NCI-H345 treated with DMSO at 0.1 percent for 48 hours (cell line): ENCODE measurements around the gene INSM2.

ENCODE experiments used
- DNase-seq: peaks from one replicate; lab custom pipeline; 2025; ENCODE audit not compliant: unreplicated experiment; lab: John Stamatoyannopoulos, UW

INSM2 gene, protein sequence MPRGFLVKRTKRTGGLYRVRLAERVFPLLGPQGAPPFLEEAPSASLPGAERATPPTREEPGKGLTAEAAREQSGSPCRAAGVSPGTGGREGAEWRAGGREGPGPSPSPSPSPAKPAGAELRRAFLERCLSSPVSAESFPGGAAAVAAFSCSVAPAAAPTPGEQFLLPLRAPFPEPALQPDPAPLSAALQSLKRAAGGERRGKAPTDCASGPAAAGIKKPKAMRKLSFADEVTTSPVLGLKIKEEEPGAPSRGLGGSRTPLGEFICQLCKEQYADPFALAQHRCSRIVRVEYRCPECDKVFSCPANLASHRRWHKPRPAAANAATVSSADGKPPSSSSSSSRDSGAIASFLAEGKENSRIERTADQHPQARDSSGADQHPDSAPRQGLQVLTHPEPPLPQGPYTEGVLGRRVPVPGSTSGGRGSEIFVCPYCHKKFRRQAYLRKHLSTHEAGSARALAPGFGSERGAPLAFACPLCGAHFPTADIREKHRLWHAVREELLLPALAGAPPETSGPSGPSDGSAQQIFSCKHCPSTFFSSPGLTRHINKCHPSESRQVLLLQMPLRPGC

GRCh38 chr14:35533357-35534207 is at the start of gene INSM2:
INSM2 (plus strand) TSS chr14:35534164; CDS start chr14:35534253, 89 bp downstream.
- DNase-seq: peak; percentile 86

DNA sequence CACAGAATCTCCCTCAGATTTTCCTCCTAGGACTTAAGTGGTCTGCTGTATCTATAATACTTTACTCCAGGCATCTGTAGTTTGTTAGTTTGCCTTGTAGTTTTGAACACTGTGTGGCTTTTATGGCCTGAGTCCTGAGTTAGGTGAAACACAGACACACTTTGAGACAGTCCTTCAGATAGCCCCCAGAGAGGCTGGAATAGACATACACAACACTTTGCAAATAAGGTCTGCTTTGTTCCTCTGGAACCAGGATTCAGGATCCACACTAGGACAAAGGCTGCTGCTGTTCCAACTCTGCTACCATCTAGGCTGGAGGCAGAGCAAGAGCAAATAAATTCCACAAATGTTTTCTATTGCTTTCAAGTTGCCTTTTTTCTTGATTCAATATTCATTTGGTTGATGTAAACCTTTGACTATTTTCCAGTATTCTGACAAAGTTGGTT is 41.4 kb upstream of the INSM2 start:
- no peak for DNase-seq

DNA sequence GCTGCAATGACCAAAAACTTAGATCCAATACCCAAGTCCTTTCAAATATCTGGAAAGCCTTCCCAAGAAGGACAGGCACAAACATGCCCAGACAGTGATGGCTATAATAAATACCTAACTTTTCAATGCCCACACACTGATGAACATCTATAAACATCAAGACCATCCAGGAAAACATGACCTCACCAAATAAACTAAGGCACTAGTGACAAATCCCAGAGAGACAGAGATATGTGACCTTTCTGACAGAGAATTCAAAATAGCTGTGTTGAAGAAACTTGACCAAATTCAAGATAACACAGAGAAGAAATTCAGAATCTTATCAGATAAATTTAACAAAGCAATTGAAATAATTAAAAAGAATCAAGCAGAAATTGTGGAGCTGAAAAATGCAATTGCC is 38.7 kb upstream of the INSM2 start:
- DNase-seq: no peak

DNA sequence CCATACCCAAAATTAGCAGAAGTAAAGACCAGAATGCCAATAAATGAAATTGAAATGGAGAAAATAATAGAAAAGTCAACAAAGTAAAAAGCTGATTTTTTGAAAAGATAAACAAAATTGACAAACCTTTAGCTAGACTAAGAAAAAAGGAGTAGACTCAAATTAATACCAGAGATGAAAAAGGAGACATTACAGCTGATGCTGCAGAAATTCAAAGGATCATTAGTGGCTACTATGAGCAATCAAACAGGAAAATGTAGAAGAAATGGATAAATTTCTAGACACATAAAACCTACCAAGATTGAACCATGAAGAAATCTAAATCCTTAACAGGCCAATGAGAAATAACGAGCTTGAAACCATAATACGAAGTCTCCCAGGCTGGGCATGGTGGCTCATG is 34.8 kb upstream of the INSM2 start:
- no peak for DNase-seq

DNA sequence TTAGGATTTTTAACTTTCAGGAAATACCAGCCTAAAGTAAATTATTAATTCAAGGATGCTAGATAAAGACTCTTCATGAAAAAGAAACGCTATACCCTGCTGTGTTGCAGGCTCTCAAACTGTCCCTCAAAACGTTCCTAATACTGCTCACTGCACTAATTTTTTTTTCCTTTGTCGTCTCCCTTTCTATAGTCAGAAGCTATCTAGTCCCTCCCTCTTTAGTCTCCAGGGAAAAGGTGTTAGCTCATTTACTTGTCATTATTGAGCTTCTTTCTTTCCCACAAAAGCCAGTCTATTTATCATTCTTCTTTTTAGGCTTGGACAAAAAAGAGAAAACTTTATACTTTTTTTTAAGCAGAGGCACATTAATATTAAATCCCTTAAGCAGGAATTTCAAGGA is 30.3 kb upstream of the INSM2 start:
- DNase-seq: no peak

DNA sequence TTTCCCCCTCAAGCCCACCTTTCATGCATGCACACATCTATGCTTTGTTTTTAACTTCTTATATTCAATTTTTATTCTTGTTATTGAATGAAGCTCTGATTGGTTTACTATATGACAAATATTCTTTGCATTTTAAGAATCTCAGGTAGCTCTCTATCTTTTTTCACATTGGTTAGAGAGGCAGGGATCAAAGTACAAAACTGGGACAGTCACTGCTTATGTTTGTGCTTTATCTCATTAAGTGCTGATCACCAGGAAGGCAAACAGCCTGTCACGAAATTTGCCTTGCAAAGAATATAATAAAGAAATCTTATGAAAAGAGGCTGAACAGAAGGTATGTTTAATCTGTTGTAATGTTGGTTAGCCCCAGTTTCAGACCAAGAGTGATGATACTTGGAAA is 29.7 kb upstream of the INSM2 start:
- no peak for DNase-seq

DNA sequence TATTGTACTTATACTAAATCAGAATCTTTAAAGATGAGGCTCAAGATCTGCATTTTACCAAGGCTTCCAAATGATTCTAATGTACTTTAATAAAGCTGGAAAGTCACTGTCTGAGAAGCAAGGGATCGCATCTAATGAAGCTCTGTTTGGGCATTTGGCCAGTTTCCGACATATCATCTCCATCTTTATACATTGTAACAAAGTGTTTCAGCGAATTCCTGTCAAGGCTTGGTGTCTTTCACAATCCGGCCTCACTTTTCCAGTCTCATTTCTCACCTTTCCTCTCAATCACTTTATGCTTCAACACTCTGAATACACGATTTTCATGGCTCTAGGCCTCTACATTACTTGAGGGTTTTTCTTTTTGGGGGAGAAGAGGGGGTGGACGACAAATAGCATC is 27.5 kb upstream of the INSM2 start:
- no peak for DNase-seq

DNA sequence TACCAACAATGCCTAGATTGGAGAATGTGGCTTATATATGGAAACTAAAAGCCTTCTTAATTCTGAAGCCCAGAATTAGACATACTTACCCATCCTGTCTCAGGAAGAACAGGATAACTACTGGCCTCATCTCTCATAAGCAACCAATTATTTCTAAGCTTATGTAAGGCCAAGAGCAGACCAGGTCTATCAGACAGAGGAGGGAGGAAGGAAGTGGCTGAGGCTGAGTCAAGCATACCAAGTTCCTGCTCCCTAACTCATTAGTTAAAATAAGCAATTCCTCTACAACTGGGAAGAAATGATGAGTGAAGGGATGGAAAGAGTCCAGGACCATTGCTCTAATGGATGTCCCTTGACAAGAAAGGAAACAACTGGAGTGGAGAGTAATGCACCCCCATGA is 27.0 kb upstream of the INSM2 start:
- no peak for DNase-seq

DNA sequence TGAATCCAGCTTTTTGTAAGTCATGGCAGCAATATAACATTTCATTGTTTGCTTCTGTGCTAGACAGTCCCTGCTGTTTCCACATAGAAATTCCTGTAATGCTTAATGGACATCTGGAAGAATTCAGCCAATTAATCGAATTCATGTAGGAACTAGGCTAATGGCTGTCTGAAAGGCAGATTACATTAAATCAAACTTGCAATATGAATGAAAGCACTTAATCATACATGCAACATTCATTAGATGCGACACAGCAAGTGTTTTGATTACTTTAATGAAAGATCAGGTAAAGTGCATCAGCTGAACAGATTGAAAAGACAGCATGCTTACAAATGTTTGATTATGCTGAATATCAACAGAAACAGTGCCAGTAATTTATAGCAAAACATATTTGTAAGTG is 24.1 kb upstream of the INSM2 start:
- no peak for DNase-seq

GRCh38 chr14:35512765-35513164 is 21.2 kb upstream of the INSM2 start:
- no peak for DNase-seq

- no peak for DNase-seq
Observed at GRCh38 chr14:35515916-35516315, 18.0 kb upstream of the INSM2 start.

GRCh38 chr14:35519986-35520385 is 14.0 kb upstream of the INSM2 start:
- DNase-seq: no peak

DNA sequence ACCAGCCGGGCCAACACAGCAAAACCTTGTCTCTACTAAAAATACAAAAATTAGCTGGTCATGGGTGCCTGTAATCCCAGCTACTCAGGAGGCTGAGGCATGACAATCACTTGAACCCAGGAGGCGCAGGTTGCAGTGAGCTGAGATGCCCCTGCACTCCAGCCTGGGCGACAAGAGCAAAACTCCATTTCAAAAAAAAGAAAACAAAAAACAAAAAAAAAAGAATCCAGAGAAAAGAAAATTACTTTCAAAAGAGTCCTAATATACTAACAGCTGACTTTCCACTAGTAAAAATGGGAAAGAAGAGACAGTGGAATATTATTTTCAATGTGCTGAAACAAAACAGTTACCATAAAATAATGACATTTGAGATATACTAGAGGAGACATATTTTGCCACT is 8.3 kb upstream of the INSM2 start:
- no peak for DNase-seq

- DNase-seq: no peak
Observed at GRCh38 chr14:35526962-35527361, 7.0 kb upstream of the INSM2 start.

DNA sequence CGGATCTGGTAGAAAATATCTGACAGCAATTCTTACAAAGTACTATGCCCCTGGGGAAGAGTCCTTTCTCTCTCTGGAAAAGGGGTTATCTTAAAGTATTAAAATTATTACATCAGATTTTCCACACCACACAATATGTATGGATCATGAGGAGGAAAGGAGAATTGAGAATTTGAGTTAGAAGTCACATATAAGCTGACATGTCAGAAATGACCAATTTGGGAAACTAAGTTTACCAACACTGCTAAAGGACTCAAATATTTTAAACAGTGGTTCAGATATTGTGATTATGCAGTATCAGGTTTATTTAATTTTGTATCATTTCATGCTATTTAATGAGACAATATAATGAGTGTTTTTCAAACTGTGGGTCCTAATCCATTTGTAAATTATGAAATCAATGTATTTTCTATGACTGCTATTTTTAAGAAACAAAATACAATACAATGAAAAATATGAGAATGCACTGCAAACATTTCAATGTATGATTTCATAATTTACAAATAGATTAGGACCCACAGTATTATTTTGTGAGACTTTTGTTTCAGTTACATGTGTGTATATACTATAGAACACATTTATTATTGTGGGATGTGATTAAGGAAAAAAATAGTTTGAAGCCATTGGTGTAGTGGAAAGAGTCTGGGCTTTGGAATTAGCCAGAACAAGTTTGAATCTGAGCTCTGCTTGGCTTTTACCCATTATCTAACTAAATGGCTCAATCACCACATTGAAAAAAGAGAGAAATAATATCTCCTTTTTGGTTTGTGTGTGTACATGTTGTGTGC is 1.8 kb upstream of the INSM2 start:
- DNase-seq: no peak

GRCh38 chr14:35532783-35533356 is 1.1 kb upstream of the INSM2 start:
- no peak for DNase-seq

- no peak for DNase-seq
Observed at GRCh38 chr14:35534208-35534872, 376 bp downstream of the INSM2 start.

GRCh38 chr14:35534873-35535482 is 1.0 kb downstream of the INSM2 start:
- peak; percentile 25 for DNase-seq

DNA sequence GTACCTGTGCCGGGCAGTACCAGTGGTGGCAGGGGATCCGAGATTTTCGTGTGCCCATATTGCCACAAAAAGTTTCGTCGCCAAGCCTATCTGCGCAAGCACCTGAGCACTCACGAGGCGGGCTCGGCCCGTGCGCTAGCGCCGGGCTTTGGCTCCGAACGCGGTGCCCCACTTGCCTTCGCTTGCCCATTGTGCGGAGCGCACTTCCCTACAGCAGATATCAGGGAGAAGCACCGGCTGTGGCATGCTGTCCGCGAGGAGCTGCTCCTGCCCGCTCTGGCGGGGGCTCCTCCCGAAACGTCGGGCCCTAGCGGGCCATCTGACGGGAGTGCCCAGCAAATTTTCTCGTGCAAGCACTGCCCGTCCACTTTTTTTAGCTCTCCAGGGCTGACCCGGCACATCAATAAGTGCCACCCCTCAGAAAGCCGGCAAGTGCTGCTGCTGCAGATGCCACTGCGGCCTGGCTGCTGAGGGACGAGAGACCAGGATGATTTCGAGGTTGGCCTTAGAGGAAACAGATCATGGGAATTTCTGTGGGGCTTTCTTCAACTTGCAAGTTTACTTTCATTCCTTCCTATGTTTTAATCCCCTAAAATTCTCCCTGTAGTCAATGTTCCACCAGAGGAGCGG is 1.6 kb downstream of the INSM2 start:
- DNase-seq: no peak
